ENCODE results near the gene ZNF365.

DNA sequence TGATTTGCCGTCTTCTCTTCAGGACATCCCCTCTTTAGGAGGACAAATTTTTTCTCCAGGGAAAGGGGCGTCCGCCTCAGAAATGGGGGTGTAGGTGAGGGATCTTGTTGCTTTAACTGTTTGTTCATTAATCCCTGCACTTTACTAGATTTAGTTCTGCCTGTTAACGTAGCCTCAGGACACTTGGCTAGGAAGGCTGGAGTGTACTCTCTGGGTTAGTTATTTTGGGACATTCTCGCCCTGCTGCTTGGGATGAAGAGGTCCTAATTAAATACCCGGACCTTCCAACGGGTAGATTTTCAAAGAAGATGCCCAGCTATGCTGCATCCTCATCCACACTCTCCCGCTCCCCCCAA is 552 bp upstream of the ZNF365 start:
- TF ChIP-seq POLR2A (IDR thresholded peaks at IDR 0.05; ENCODE audit: low read length) (no peak), GATA1 (IDR thresholded peaks at IDR 0.05; ENCODE audit: low read depth, low read length) (no peak)

All from erythroblast (primary cell).